Amniotic epithelial cell (primary cell): Measurements from ENCODE around the gene DISP2.

Experiments
- DNase-seq: peaks from one replicate; pipeline ENCODE4 v3.0.0-alpha.2; 2010; ENCODE audit warnings: low read depth

DISP2 gene

GRCh38 chr15:40421246-40422157, 63.5 kb downstream of the DISP2 start:
- DNase-seq, result peak; percentile 46

- no peak for DNase-seq
These were observed 66.6 kb downstream of the DISP2 start for GRCh38 chr15:40424483-40425115.

- no peak for DNase-seq
These were observed 67.7 kb downstream of the DISP2 start for GRCh38 chr15:40425681-40426080.

GRCh38 chr15:40427188-40427587, 69.2 kb downstream of the DISP2 start:
- no peak for DNase-seq

- DNase-seq, result no peak
These were observed 70.2 kb downstream of the DISP2 start for GRCh38 chr15:40428185-40428584.
